Panc1 (cell line): ENCODE measurements around the gene HS2ST1. TPM values are rescaled to one million over a fixed set of nuclear protein-coding genes. Genes with fewer than 3 reads are reported as not detected.
"Not testable (repeated sequence)": the region's sequence is repeated elsewhere in the genome, so short reads cannot be mapped to it uniquely, and the experiment has no call there.

ENCODE experiments used
- ATAC-seq: fragments of 200-7000 bp; cut with Tn5 transposase; 2 replicates; pipeline ENCODE4 v1.9.1; 2020; ENCODE audit warnings: mild to moderate bottlenecking, moderate library complexity
- BruUV-seq: library from RNA; stranded (reverse); fragments of 400-500 nt; replicated peaks from 2 replicates; lab custom pipeline; 2021; lab: Mats Ljungman, UMichigan
- CTCF ChIA-PET: fragments of 300-600 bp; sonication (Branson Sonifier 250); formaldehyde crosslinking; loops from one replicate; lab custom pipeline; 2022; ENCODE audit warnings: antibody characterized with exemption; lab: Charles Lee
- POLR2A ChIA-PET: fragments of 300-600 bp; sonication (Branson Sonifier 250); formaldehyde crosslinking; loops from one replicate; lab custom pipeline; 2022; ENCODE audit warnings: antibody characterized with exemption; lab: Charles Lee
- DNase-seq: peaks from one replicate; pipeline ENCODE4 v3.0.0-alpha.2; 2010; ENCODE audit warnings: low read depth, low spot score
- H3K27ac ChIP-seq: 2 replicates; pipeline ENCODE4 v1.5.1; 2011; ENCODE audit warnings: mild to moderate bottlenecking, low read length, inconsistent platforms
- H3K27me3 ChIP-seq: fragments of 200-500 bp; sonication (Bioruptor generic); 2 replicates; pipeline ENCODE4 v1.6.0; 2014; ENCODE audit warnings: low read length, inconsistent platforms; ENCODE audit not compliant: control insufficient read depth, insufficient read depth
- H3K36me3 ChIP-seq: fragments of 200-500 bp; sonication (Bioruptor generic); 2 replicates; pipeline ENCODE4 v1.5.1; 2014; ENCODE audit warnings: inconsistent platforms, mild to moderate bottlenecking, low read length, moderate library complexity; ENCODE audit not compliant: control insufficient read depth, insufficient read depth
- H3K4me1 ChIP-seq: 2 replicates; pipeline ENCODE4 v1.5.1; 2011; ENCODE audit warnings: inconsistent platforms, mild to moderate bottlenecking, low read length, moderate library complexity; ENCODE audit not compliant: control insufficient read depth, insufficient read depth
- H3K4me3 ChIP-seq, 2 experiments: 2 replicates each; pipeline ENCODE4 v1.5.1; 2011 to 2012; ENCODE audit warnings: low read depth in 2 of 2, low read length in 2 of 2, mild to moderate bottlenecking in 2 of 2, inconsistent platforms in 1 of 2, moderate library complexity in 1 of 2
- H3K9me3 ChIP-seq: fragments of 200-500 bp; sonication (Bioruptor generic); 2 replicates; pipeline ENCODE4 v1.5.1; 2014; ENCODE audit warnings: low read depth, mild to moderate bottlenecking, inconsistent platforms, low read length, moderate library complexity; ENCODE audit not compliant: control insufficient read depth, insufficient read depth
- CTCF ChIP-seq: fragments of 450-650 bp; IDR thresholded peaks from 2 replicates; pipeline ENCODE4 v1.5.1; 2017; ENCODE audit warnings: mild to moderate bottlenecking
- POLR2AphosphoS5 ChIP-seq: IDR thresholded peaks from 2 replicates; pipeline ENCODE4 v1.6.1; 2012; ENCODE audit warnings: mild to moderate bottlenecking, low read depth, low read length, moderate library complexity
- REST ChIP-seq, 2 experiments: IDR thresholded peaks; 2 replicates each; pipeline ENCODE4 v1.6.1; 2011 to 2012; ENCODE audit warnings: low read depth in 2 of 2, control low read depth in 1 of 2, low read length in 1 of 2, mild to moderate bottlenecking in 1 of 2, moderate library complexity in 1 of 2; ENCODE audit not compliant: insufficient read depth in 1 of 2
- SIN3A ChIP-seq: IDR thresholded peaks from 2 replicates; pipeline ENCODE4 v1.6.1; 2012; ENCODE audit warnings: low read depth, mild to moderate bottlenecking, low read length, moderate library complexity, borderline replicate concordance; ENCODE audit not compliant: insufficient read depth
- TCF7L2 ChIP-seq: IDR thresholded peaks from 2 replicates; pipeline ENCODE4 v1.6.1; 2011; ENCODE audit warnings: mild to moderate bottlenecking, low read depth, low read length, inconsistent platforms
- in situ Hi-C: cut with HindIII; loops from 2 replicates; pipeline ENCODE4 v1.10.0; 2016; ENCODE audit warnings: low sequenced_read_pairs, low pct_unique_long_range_greater_than_20kb
- intact Hi-C: fragments of 100-400 bp; cut with micrococcal nuclease; formaldehyde crosslinking; loops from one replicate; pipeline ENCODE4 v1.10.0; 2022; ENCODE audit not compliant: unreplicated experiment
- total RNA-seq: library from RNA; stranded (reverse); gene quantifications from one replicate; pipeline ENCODE4 v1.2.1, GENCODE V29; 2021; ENCODE audit not compliant: unreplicated experiment

The HS2ST1 gene
- total RNA-seq, 1 experiment from 2014 or later = 81.0 TPM

GRCh38 chr1:86888327-86888726, 26.1 kb upstream of the HS2ST1 start:
- Histone ChIP-seq H3K27me3 (no peaks in the 10 kb centered on the region), H3K27ac (no peak overlapping the region), H3K4me3 (no peak overlapping the region), H3K36me3 (peaks cover 6% of the 10 kb centered on the region; the same call in 1 of the 2 replicates), H3K9me3 (no peaks in the 10 kb centered on the region), H3K4me1 (no peaks in the 10 kb centered on the region)
- in situ Hi-C loops = no loop called here
- ChIA-PET POLR2A (no interaction called here), CTCF (no interaction called here)
- no TSS peak for BruUV-seq
- DNase-seq = no peak
- ATAC-seq = no peak
- TF ChIP-seq SIN3A (no peak), TCF7L2 (no peak), POLR2AphosphoS5 (no peak), CTCF (no peak), REST (IDR thresholded peaks at IDR 0.05; ENCODE audit: insufficient read depth in 1 of 2, low read depth in 2 of 2, low read length in 1 of 2) (no peak)
- intact Hi-C loops = no loop called here

- intact Hi-C loops = not testable (repeated sequence)
Observed at GRCh38 chr1:86899401-86899800, 15.0 kb upstream of the HS2ST1 start.

GRCh38 chr1:86905875-86906274, 8.6 kb upstream of the HS2ST1 start:
- no peak for ATAC-seq
- CTCF ChIA-PET = no interaction called here
- Histone ChIP-seq H3K27me3 (no peaks in the 10 kb centered on the region), H3K9me3 (no peaks in the 10 kb centered on the region), H3K4me1 (peaks cover 6% of the 10 kb centered on the region; the same call in 1 of the 2 replicates), H3K4me3 (no peak overlapping the region), H3K27ac (no peak overlapping the region), H3K36me3 (peaks cover 14% of the 10 kb centered on the region)
- POLR2A ChIA-PET = no interaction called here
- in situ Hi-C loops = no loop called here
- DNase-seq = no peak
- intact Hi-C loops = no loop called here
- TF ChIP-seq REST (IDR thresholded peaks at IDR 0.05; ENCODE audit: insufficient read depth in 1 of 2, low read depth in 2 of 2, low read length in 1 of 2) (no peak), SIN3A (no peak), TCF7L2 (no peak), CTCF (no peak), POLR2AphosphoS5 (no peak)
- BruUV-seq = no TSS peak

More at GRCh38 chr1:86899401-86899800, 15.0 kb upstream of the HS2ST1 start:
- CTCF ChIA-PET, H3K27me3 ChIP-seq, ATAC-seq, H3K4me3 ChIP-seq, DNase-seq, in situ Hi-C loops, H3K27ac ChIP-seq, POLR2A ChIA-PET, BruUV-seq, H3K9me3 ChIP-seq, H3K4me1 ChIP-seq: not testable (repeated sequence)
- peaks cover 15% of the 10 kb centered on the region for H3K36me3 ChIP-seq
